Osteocyte (in vitro differentiated cells): ENCODE measurements around the gene PALD1. TPM values are rescaled to one million over a fixed set of nuclear protein-coding genes. Genes with fewer than 3 reads are reported as not detected.
A peak's percentile ranks its signal among the peaks of the same experiment; 100 is the strongest.

Experiments used
- DNase-seq: peaks from one replicate; pipeline ENCODE4 v3.0.0; 2021; ENCODE audit warnings: mixed read lengths; ENCODE audit not compliant: unreplicated experiment; ENCODE audit errors: extremely low spot score
- H3K27ac Mint-ChIP-seq: one replicate; pipeline ENCODE4 v1.8.0; 2021; ENCODE audit warnings: mild to moderate bottlenecking, mixed read lengths; ENCODE audit not compliant: unreplicated experiment
- H3K27me3 Mint-ChIP-seq: one replicate; pipeline ENCODE4 v1.8.0; 2021; ENCODE audit warnings: mixed read lengths; ENCODE audit not compliant: unreplicated experiment
- H3K36me3 Mint-ChIP-seq: one replicate; pipeline ENCODE4 v1.8.0; 2021; ENCODE audit warnings: mixed read lengths; ENCODE audit not compliant: unreplicated experiment
- H3K4me1 Mint-ChIP-seq: one replicate; pipeline ENCODE4 v1.8.0; 2021; ENCODE audit warnings: mixed read lengths; ENCODE audit not compliant: unreplicated experiment
- H3K4me3 Mint-ChIP-seq: one replicate; pipeline ENCODE4 v1.8.0; 2021; ENCODE audit warnings: mild to moderate bottlenecking, moderate library complexity, mixed read lengths; ENCODE audit not compliant: unreplicated experiment
- H3K9me3 Mint-ChIP-seq: one replicate; pipeline ENCODE4 v1.8.0; 2021; ENCODE audit warnings: mixed read lengths; ENCODE audit not compliant: unreplicated experiment
- CTCF ChIP-seq: fragments of 200-600 bp; sonication (generic); IDR thresholded peaks from 2 replicates; pipeline ENCODE4 v1.5.0; 2021; ENCODE audit warnings: antibody characterized with exemption, mild to moderate bottlenecking, moderate library complexity
- total RNA-seq: library from RNA; stranded (reverse); gene quantifications from 2 replicates; pipeline ENCODE4 v1.2.1, GENCODE V29; 2021

The PALD1 gene
- total RNA-seq, 1 donor from 2014 or later: 3.1 TPM

DNA sequence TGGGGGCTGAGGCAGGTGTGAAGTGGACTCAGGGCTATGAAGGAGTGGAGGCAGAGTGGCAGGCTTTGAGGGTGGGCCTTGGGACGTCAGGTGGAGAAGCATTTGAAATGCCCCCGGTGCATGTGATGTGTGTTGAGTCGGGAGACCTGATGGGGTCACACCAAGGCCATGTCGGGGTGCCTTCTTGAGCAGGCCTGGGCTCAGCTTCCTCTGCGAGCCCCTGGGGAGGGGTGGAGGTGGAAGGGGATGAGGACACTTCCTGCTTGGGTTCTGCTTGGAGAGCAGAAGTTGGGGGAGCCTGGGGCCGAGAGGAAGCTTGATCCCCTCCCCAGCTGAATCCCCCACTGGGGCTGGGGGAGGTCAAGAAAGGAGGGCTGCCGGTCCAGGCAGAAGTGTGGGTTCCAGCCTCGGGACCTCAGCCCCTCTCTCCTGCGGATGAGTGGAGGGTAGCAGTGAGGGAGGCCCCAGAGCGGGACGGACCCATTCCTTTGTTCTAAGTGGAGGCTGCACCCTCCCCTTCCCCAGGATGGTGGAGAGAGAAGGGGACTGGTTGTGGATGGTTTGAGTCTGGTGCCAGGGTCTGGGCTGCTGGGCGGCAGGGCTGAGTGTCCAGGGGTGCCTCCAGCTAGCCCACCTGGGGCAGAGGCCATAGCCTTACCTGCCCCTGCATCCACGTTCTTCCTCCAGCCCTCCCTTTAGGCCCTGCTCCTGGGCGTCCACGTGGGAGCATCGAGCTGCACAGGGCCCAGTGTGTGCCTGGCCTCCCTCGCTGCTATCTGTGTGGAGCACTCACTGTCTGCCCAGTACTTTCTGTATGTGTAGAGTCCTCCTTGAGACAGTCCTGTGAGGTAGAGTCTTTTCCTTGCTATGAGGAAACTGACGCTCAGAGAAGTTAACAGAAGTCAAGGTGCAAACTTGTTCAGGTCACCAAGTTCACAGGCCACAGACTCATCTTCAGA, 87.3 kb downstream of the PALD1 start:
- no peaks in the 10 kb centered on the region for H3K36me3 Mint-ChIP-seq
- H3K9me3 Mint-ChIP-seq: no peaks in the 10 kb centered on the region
- peak overlapping the region; percentile 38 for H3K27ac Mint-ChIP-seq
- no peaks in the 10 kb centered on the region for H3K27me3 Mint-ChIP-seq
- H3K4me3 Mint-ChIP-seq: no peak overlapping the region
- TF ChIP-seq CTCF: no peak
- H3K4me1 Mint-ChIP-seq: no peaks in the 10 kb centered on the region
- no peak for DNase-seq

DNA sequence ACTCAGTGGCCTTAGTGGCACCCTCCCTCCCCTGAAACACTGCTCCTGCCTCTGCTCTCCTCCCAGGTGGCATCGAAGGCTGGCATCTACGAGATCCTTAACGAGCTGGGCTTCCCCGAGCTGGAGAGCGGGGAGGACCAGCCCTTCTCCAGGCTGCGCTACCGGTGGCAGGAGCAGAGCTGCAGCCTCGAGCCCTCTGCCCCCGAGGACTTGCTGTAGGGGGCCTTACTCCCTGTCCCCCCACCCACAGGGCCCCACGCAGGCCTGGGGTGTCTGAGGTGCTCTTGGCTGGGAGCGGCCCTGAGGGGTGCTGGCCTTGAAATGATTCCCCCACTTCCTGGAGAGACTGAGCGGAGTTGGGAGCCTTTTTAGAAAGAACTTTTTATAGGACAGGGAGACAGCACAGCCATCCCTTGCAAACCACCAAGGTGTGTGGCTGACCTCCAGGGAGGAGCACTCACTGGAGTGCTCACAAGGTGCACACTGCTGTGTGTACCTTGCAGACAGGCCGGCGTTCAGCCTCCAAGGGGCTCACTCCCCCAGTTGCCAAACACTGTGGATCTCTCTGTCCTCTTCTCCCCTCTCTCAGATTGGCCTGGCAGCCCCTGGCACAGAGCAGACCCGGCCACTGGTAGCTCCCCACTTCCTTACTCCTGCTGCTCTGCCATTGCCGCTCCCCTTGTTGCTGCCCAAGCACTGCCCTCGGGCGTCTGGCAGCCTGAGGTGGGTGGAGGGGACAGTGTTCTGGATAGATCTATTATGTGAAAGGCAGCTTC, 88.1 kb downstream of the PALD1 start:
- H3K36me3 Mint-ChIP-seq: no peaks in the 10 kb centered on the region
- H3K4me3 Mint-ChIP-seq: no peak overlapping the region
- H3K9me3 Mint-ChIP-seq: no peaks in the 10 kb centered on the region
- no peak overlapping the region for H3K27ac Mint-ChIP-seq
- no peaks in the 10 kb centered on the region for H3K4me1 Mint-ChIP-seq
- no peaks in the 10 kb centered on the region for H3K27me3 Mint-ChIP-seq
- no peak for TF ChIP-seq CTCF
- no peak for DNase-seq

GRCh38 chr10:70567603-70568002, 89.0 kb downstream of the PALD1 start:
- no peak for DNase-seq
- Mint-ChIP-seq H3K36me3 (peaks cover 2% of the 10 kb centered on the region), H3K4me1 (no peaks in the 10 kb centered on the region), H3K4me3 (no peak overlapping the region), H3K9me3 (no peaks in the 10 kb centered on the region), H3K27ac (no peak overlapping the region), H3K27me3 (no peaks in the 10 kb centered on the region)
- TF ChIP-seq CTCF: no peak

- Mint-ChIP-seq H3K9me3 (no peaks in the 10 kb centered on the region), H3K36me3 (peaks cover 2% of the 10 kb centered on the region), H3K4me3 (no peak overlapping the region), H3K27ac (no peak overlapping the region), H3K27me3 (no peaks in the 10 kb centered on the region), H3K4me1 (no peaks in the 10 kb centered on the region)
- no peak for TF ChIP-seq CTCF
- no peak for DNase-seq
Observed at GRCh38 chr10:70568113-70568512, 89.5 kb downstream of the PALD1 start.
